NCI-H82 treated with DMSO at 0.1 percent for 48 hours (cell line): ENCODE measurements around the gene MLLT10.
"Not testable (repeated sequence)": the region's sequence is repeated elsewhere in the genome, so short reads cannot be mapped to it uniquely, and the experiment has no call there.

Source experiments
- DNase-seq: peaks from one replicate; lab custom pipeline; 2025; ENCODE audit not compliant: unreplicated experiment; lab: John Stamatoyannopoulos, UW

The MLLT10 gene

DNA sequence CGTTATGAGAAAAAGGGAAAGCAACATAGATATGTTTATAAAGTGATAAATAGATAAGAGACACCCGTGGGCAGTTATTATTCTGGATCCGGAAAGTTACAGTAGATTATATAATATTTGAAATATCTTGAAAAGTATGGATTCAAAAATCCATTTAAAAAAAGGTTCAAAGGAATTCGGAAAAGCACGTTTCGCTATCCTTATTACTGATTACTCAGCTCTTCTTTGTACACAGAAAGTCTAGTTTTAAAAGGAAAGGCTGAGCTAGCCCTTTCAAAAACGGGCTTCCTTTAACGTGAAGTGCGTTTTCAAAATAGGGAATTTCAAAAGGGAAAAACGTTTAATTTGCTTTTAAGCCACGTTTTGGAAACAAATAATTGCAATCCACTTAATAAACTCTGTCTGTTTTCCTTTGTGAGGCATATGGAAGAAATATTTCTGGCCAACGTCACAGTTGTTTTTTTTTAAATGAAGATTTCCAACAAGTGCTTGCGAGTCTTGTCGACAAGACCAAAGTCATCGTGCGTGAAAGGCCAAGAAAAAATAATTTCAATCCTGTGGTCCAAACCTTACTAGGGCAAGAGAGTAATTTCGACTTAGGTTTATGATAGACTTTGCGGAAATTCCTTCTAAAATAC, 6.3 kb upstream of the MLLT10 start:
- no peak for DNase-seq

DNA sequence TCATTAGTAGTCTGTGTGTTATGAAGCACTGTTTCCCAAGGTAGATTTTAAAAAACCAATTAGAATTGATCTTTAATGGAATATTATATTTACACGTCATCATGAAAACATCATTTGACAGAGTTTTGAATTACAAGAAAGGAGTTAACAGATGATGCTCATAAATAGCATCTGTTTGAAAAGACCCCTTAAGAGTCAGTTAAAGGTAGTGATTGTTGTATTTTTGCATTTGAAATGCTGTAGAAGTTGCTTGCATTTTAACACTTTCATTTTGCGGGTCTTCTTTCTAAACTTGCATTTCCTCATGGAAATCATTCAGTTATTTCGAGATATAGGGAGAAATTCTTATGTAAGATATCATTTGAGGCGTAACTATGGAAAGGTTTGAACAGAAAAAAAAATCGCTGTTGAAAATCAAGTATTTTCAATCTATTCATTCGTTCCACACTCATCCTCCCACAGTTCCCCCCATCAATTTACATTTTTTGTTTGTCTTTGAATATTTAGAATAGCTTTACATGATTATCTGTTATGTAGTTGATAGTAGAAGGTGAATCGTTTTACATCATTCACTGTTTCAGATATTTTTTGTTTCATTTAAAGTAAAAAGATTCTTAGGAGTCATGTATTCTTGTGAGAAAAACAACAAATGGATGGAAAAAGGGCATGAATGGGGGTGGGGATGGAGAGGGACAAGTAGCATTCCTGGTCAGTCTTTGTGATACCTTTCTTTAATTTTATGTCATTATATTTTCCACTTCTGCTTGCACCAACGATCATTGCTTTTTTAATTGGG, 5.6 kb upstream of the MLLT10 start:
- DNase-seq: no peak

GRCh38 chr10:21529032-21529910, 4.8 kb upstream of the MLLT10 start:
- DNase-seq: peak; percentile 34

- DNase-seq: no peak
Observed at GRCh38 chr10:21530168-21530567, 3.9 kb upstream of the MLLT10 start.

GRCh38 chr10:21530641-21531040, 3.4 kb upstream of the MLLT10 start:
- DNase-seq: no peak

DNA sequence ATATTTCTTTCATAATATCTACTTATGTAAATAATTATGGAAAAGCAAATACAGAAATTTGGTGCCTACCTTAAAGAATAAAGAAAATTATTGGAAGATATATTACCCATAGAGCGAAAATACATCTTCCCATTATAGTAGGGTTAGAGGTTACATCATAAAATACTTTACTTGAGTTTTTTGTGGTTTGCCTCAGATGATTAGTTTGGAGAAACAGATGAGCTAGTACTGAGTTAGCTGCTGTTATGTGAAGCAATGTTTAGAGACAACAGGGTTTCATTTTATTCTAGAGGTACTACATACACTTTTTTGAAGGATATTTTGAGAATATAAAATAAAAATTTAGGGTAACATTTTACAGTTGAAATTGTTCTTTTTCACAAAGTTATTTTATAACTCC, 2.9 kb upstream of the MLLT10 start:
- no peak for DNase-seq

DNA sequence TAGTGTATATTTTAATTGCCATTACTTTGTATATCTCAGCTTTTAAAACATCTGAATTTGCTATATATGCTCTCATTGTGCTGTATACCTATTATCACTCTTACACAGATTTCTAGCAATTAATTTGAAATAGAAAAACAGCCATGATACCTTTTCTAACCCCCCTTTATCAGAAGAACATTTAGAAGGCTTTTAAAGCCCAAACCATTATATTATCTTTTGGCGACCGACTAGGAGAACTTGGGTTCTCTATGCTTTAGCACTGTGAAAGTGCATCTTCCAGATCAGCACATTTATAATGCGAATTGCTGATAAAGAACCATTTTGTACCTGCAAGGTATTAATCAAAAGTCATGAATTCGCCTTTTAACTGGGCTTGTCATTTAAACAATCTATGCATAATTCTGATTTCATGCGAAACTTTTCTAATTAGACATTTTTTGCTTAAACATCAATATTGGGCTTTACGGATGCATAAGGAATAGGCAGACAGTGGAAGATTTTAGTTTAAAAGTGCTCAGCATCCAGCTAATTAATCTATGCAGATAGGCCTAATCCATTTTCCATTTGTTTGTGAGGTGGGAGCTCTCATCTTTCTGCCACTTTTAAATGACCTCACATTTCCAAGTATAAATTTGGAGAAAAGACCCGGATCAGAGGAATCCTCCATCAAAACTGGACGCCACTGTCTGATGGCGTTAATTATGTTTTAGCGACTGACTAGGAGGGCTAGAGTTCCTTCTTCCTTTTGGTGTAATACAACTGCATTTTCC, 1.2 kb upstream of the MLLT10 start:
- DNase-seq: peak; percentile 52

DNA sequence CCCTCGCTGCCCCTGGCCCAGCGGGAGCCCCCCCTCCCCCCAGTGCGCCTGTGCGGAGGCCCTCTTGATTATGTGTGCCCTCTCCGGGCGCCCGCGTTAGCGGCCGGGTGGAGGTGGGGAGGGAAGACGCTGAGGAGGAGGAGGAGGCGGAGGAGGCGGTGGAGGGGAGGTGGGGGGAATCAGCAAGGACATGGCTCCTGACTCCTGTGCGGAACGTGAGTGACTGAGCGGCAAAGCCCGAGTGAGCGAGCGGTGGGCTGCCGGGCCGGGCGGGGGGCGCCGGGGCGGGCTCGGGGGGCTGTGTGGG, 201 bp downstream of the MLLT10 start:
- no peak for DNase-seq

- DNase-seq: no peak
Observed at GRCh38 chr10:21534604-21535493, 817 bp downstream of the MLLT10 start.

DNA sequence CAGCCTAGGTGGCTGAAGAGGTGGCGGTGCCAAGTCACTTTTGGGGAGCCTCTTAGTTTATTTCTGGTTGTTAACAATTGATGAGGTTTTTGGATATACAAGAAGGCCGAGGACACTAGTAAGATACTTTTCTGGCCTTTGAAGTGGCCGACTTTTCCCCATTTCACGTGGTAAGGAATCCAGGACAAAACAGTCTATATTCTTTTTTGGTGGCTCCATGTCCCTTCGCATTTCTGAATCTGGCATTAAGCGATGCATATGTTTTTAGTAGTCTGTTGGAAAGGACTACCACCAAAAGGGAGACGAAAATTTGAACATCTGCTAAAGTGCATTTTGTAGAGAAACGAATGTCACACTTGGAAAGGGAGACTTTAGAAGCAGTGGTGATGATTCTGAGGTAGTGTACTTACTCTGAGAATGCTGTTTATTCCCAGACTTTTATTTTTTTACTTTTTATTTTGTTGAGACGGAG, 1.5 kb downstream of the MLLT10 start:
- no peak for DNase-seq

- not testable (repeated sequence) for DNase-seq
Observed at GRCh38 chr10:21535976-21536375, 1.9 kb downstream of the MLLT10 start.

DNA sequence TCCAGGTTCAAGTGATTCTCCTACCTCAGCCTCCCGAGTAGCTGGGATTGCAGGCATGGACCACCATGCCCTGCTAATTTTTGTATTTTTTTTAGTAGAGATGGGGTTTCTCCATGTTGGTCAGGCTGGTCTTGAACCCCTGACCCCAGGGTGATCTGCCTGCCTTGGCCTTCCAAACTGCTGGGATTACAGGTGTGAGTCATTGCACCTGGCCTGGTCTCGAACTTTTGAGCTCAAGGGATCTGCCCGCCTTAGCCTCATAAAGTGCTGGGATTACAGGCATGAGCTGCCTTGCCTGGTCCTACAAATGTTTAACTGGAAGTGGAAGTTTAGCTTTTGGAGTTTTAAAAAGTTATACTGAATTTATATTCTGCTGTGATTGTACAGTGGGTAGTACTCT, 2.8 kb downstream of the MLLT10 start:
- no peak for DNase-seq

DNA sequence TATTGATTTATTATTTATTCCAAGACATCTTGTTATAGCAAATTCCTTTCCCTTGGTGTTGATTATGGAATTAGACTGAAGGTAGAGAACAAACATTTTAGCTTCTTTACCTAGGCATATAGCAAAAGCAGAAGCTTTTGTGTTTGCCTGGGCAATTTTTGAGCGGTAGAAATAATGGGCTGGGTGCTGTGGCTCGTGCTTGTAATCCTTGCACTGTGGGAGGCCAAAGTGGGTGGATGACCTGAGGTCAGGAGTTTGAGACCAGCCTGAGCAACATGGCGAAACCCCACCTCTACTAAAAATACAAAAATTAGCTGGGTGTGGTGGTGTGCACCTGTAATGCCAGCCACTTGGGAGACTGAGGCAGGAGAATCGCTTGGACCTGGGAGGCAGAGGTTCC, 6.7 kb downstream of the MLLT10 start:
- DNase-seq: not testable (repeated sequence)

- no peak for DNase-seq
Observed at GRCh38 chr10:21547246-21547645, 13.2 kb downstream of the MLLT10 start.

DNA sequence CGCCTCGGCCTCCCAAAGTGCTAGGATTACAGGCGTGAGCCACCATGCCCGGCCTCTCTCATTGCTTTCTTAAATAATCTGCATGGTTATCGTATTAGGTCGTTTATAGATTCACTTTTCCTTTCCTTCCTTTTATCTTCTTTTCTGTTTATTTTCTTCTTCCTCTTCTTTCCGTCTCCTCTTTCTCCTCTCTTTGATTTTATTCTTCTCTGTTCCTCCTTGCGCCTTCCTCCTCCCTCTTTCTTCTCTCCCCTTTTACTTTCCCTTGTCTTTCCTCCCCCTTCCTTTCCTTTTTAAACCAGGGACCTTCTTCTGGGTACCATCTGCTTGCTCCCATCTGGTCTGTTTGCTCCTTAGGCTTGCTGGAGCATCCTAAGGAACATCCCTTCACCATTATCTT, 18.6 kb downstream of the MLLT10 start:
- no peak for DNase-seq

- DNase-seq: no peak
Observed at GRCh38 chr10:21556527-21556926, 22.5 kb downstream of the MLLT10 start.

DNA sequence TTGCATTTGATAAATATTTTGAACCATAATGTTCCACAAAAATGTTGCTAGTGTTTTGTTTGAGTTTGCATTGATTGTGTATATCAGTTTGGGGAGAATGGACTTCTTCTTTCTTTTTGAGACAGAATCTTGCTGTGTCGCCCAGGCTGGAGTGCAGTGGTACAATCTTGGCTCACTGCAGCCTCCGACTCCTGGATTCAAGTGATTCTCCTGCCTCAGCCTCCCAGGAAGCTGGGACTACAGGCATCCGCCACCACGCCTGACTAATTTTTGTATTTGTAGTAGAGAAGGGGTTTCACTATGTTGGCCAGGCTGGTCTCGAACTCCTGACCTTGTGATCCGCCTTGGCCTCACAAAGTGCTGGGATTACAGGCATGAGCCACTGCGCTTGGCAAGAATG, 25.0 kb downstream of the MLLT10 start:
- not testable (repeated sequence) for DNase-seq

- no peak for DNase-seq
Observed at GRCh38 chr10:21570761-21571521, 36.9 kb downstream of the MLLT10 start.

DNA sequence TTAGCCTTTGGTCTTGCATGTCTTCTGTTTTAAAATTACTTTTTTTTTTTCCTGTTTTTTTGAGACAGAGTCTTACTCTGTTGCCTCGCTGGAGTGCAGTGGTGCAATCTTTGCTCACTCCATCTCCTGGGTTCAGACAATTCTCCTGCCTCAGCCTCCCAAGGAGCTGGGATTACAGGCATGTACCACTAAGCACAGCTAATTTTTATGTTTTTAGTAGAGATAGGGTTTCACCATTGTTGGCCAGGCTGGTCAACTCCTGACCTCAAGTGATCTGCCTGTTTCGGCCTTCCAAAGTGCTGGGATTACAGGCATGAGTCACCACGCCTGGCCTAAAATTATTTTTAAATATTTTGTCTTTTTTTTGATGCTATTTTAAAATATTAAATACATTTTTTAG, 38.5 kb downstream of the MLLT10 start:
- no peak for DNase-seq
